ENCODE data around the gene CERS5. TPM values are rescaled to one million over a fixed set of nuclear protein-coding genes. Genes with fewer than 3 reads are reported as not detected.

The CERS5 gene
- total RNA-seq, 2 experiments from 2014 or later = 27.6 to 36.9 TPM

- BruUV-seq (replicated peaks) = no TSS peak
- H2AFZ ChIP-seq (ENCODE audit: low read length) = no peak overlapping the region
- H3K27ac ChIP-seq (ENCODE audit: low read depth, low read length, poor library complexity, severe bottlenecking) = no peak overlapping the region
- no peak for TF ChIP-seq EZH2phosphoT487 (IDR thresholded peaks at IDR 0.05; ENCODE audit: borderline replicate concordance, low read depth, low read length)
- no peaks in the 10 kb centered on the region for H3K9me2 ChIP-seq (ENCODE audit: insufficient read depth, low read length)
- no peak for DNase-seq (ENCODE audit: low spot score)
- no peak overlapping the region for H3K4me3 ChIP-seq (ENCODE audit: low read depth, low read length, poor library complexity, severe bottlenecking)
- intact Hi-C loops (cut with micrococcal nuclease; ENCODE audit: unreplicated experiment) = no loop called here
- ChIA-PET POLR2A (interaction anchor here (1.3 kb wide), 1 partner anchor 9 kb away, joined by 3 read pairs; the partner anchor contains the start of gene COX14), CTCF (ENCODE audit: unreplicated experiment) (interaction anchor here (0.9 kb wide), 1 partner anchor 9 kb away, joined by 3 read pairs; no protein-coding TSS in a partner anchor)
- peaks cover 5% of the 10 kb centered on the region for H3K4me1 ChIP-seq (ENCODE audit: insufficient read depth, low read length, poor library complexity, severe bottlenecking)
- no peak overlapping the region for H3K4me2 ChIP-seq (ENCODE audit: low read length)
- H4K20me1 ChIP-seq (ENCODE audit: insufficient read depth, low read length) = 0 out of 2 replicates have a peak, but pooled peaks cover 4% of the 10 kb centered on the region
- H3K79me2 ChIP-seq (ENCODE audit: insufficient read depth, low read depth, low read length) = peaks cover 21% of the 10 kb centered on the region; the same call in 1 of the 2 replicates
- peaks cover 88% of the 10 kb centered on the region for H3K36me3 ChIP-seq (ENCODE audit: insufficient read depth, low read length)
- no peaks in the 10 kb centered on the region for H3K9me3 ChIP-seq (ENCODE audit: low read length)
Observed at GRCh38 chr12:50120521-50120920, 46.6 kb downstream of the CERS5 start.

DNA sequence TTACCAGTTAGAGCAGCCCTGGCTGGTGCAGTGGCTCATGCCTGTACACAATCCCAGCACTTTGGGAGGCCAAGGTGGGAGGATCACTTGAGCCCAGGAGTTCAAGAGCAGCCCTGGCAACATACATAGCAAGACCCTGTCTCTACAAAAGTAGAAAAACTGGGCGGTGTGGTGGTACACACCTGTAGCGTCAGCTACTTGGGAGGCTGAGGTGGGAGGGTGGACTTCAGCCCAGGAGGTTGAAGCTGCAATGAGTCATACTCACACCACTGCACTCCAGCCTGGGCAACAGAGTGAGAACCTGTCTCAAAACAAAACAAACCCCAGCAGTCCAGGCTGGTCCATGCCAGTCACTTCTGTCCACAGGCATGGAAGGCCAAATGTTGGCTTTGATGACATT is 47.8 kb downstream of the CERS5 start:
- Histone ChIP-seq H2AFZ (ENCODE audit: low read length) (no peak overlapping the region), H3K4me3 (ENCODE audit: low read depth, low read length, poor library complexity, severe bottlenecking) (no peak overlapping the region), H3K9me2 (ENCODE audit: insufficient read depth, low read length) (no peaks in the 10 kb centered on the region), H3K4me2 (ENCODE audit: low read length) (no peak overlapping the region), H3K4me1 (ENCODE audit: insufficient read depth, low read length, poor library complexity, severe bottlenecking) (peaks cover 1% of the 10 kb centered on the region), H3K79me2 (ENCODE audit: insufficient read depth, low read depth, low read length) (peaks cover 27% of the 10 kb centered on the region), H4K20me1 (ENCODE audit: insufficient read depth, low read length) (0 out of 2 replicates have a peak, but pooled peaks cover 4% of the 10 kb centered on the region), H3K27ac (ENCODE audit: low read depth, low read length, poor library complexity, severe bottlenecking) (no peak overlapping the region), H3K9me3 (ENCODE audit: low read length) (no peaks in the 10 kb centered on the region), H3K36me3 (ENCODE audit: insufficient read depth, low read length) (peaks cover 82% of the 10 kb centered on the region)
- ChIA-PET POLR2A (interaction anchor here (0.8 kb wide), 1 partner anchor 10 kb away, joined by 3 read pairs; no protein-coding TSS in a partner anchor), CTCF (ENCODE audit: unreplicated experiment) (no interaction called here)
- no peak for TF ChIP-seq EZH2phosphoT487 (IDR thresholded peaks at IDR 0.05; ENCODE audit: borderline replicate concordance, low read depth, low read length)
- TF ChIP-seq, protein P1, sequence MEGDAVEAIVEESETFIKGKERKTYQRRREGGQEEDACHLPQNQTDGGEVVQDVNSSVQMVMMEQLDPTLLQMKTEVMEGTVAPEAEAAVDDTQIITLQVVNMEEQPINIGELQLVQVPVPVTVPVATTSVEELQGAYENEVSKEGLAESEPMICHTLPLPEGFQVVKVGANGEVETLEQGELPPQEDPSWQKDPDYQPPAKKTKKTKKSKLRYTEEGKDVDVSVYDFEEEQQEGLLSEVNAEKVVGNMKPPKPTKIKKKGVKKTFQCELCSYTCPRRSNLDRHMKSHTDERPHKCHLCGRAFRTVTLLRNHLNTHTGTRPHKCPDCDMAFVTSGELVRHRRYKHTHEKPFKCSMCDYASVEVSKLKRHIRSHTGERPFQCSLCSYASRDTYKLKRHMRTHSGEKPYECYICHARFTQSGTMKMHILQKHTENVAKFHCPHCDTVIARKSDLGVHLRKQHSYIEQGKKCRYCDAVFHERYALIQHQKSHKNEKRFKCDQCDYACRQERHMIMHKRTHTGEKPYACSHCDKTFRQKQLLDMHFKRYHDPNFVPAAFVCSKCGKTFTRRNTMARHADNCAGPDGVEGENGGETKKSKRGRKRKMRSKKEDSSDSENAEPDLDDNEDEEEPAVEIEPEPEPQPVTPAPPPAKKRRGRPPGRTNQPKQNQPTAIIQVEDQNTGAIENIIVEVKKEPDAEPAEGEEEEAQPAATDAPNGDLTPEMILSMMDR (conservative IDR thresholded peaks at IDR 0.05; ENCODE audit: low read length) = no peak
- DNase-seq (ENCODE audit: low spot score) = no peak
- no TSS peak for BruUV-seq (replicated peaks)
- intact Hi-C loops (cut with micrococcal nuclease; ENCODE audit: unreplicated experiment) = no loop called here

- Histone ChIP-seq H3K4me2 (ENCODE audit: low read length) (no peak overlapping the region), H3K4me1 (ENCODE audit: insufficient read depth, low read length, poor library complexity, severe bottlenecking) (peaks cover 9% of the 10 kb centered on the region), H3K27ac (ENCODE audit: low read depth, low read length, poor library complexity, severe bottlenecking) (no peak overlapping the region), H3K4me3 (ENCODE audit: low read depth, low read length, poor library complexity, severe bottlenecking) (no peak overlapping the region), H2AFZ (ENCODE audit: low read length) (no peak overlapping the region), H3K79me2 (ENCODE audit: insufficient read depth, low read depth, low read length) (peaks cover 48% of the 10 kb centered on the region), H4K20me1 (ENCODE audit: insufficient read depth, low read length) (no peaks in the 10 kb centered on the region), H3K9me3 (ENCODE audit: low read length) (no peaks in the 10 kb centered on the region), H3K36me3 (ENCODE audit: insufficient read depth, low read length) (peaks cover 60% of the 10 kb centered on the region), H3K9me2 (ENCODE audit: insufficient read depth, low read length) (no peaks in the 10 kb centered on the region)
- intact Hi-C loops (cut with micrococcal nuclease; ENCODE audit: unreplicated experiment) = no loop called here
- BruUV-seq (replicated peaks) = no TSS peak
- TF ChIP-seq EZH2phosphoT487 (IDR thresholded peaks at IDR 0.05; ENCODE audit: borderline replicate concordance, low read depth, low read length) = no peak
- TF ChIP-seq, protein P1 (conservative IDR thresholded peaks at IDR 0.05; ENCODE audit: low read length) = no peak
- ChIA-PET POLR2A (interaction anchor here (0.9 to 1.2 kb wide), 3 partner anchors 11 to 18 kb away, joined by 3 to 5 read pairs (median 3); no protein-coding TSS in a partner anchor), CTCF (ENCODE audit: unreplicated experiment) (no interaction called here)
- DNase-seq (ENCODE audit: low spot score) = no peak
Observed at GRCh38 chr12:50117057-50117622, 50.0 kb downstream of the CERS5 start.
